A673 (cell line): ENCODE measurements around the gene LGALS7B. TPM values are rescaled to one million over a fixed set of nuclear protein-coding genes. Genes with fewer than 3 reads are reported as not detected.

ENCODE experiments used
- BruUV-seq: library from RNA; stranded (reverse); fragments of 400-500 nt; replicated peaks from 2 replicates; lab custom pipeline; 2021; lab: Mats Ljungman, UMichigan
- CTCF ChIA-PET: fragments of 300-600 bp; sonication (Branson Sonifier 250); formaldehyde crosslinking; loops from one replicate; lab custom pipeline; 2022; ENCODE audit warnings: antibody characterized with exemption; lab: Charles Lee
- POLR2A ChIA-PET: fragments of 300-600 bp; sonication (Branson Sonifier 250); formaldehyde crosslinking; loops from one replicate; lab custom pipeline; 2022; ENCODE audit warnings: antibody characterized with exemption; ENCODE audit not compliant: low non-redundant PET; lab: Charles Lee
- DNase-seq: peaks from one replicate; pipeline ENCODE4 v3.0.0-alpha.2; 2015; ENCODE audit warnings: low spot score
- H3K27ac ChIP-seq: fragments of 200-600 bp; sonication (generic); 2 replicates; pipeline ENCODE4 v1.5.1; 2016; ENCODE audit warnings: mixed run types, low read depth, mild to moderate bottlenecking, mixed read lengths, antibody characterized with exemption, low read length; ENCODE audit not compliant: poor library complexity, severe bottlenecking
- H3K27me3 ChIP-seq: fragments of 200-600 bp; sonication (generic); replicated peaks from 2 replicates; pipeline ENCODE4 v1.6.1; 2017; ENCODE audit warnings: mixed run types, low read depth, mild to moderate bottlenecking, mixed read lengths, antibody characterized with exemption, low read length; ENCODE audit not compliant: insufficient read depth, poor library complexity
- H3K36me3 ChIP-seq: fragments of 200-600 bp; sonication (generic); 2 replicates; pipeline ENCODE4 v1.6.1; 2016; ENCODE audit warnings: mixed run types, mild to moderate bottlenecking, mixed read lengths, antibody characterized with exemption, low read length; ENCODE audit not compliant: insufficient read depth, poor library complexity, severe bottlenecking
- H3K4me1 ChIP-seq: fragments of 200-600 bp; sonication (generic); 2 replicates; pipeline ENCODE4 v1.6.1; 2017; ENCODE audit warnings: mixed run types, mild to moderate bottlenecking, mixed read lengths, antibody characterized with exemption, low read length; ENCODE audit not compliant: insufficient read depth, poor library complexity, severe bottlenecking
- H3K4me3 ChIP-seq: fragments of 200-600 bp; sonication (generic); 2 replicates; pipeline ENCODE4 v1.5.1; 2016; ENCODE audit warnings: low read depth, mixed run types, mild to moderate bottlenecking, mixed read lengths, low read length; ENCODE audit not compliant: poor library complexity, severe bottlenecking
- H3K9me3 ChIP-seq: fragments of 200-600 bp; sonication (generic); 2 replicates; pipeline ENCODE4 v1.6.1; 2016; ENCODE audit warnings: mixed run types, low read depth, mild to moderate bottlenecking, mixed read lengths, antibody characterized with exemption, low read length; ENCODE audit not compliant: poor library complexity, severe bottlenecking
- CTCF ChIP-seq: fragments of 300-800, 200-600 bp; sonication (generic); conservative IDR thresholded peaks from 2 replicates; pipeline ENCODE4 v1.5.1; 2017; ENCODE audit warnings: low read depth, mild to moderate bottlenecking, antibody characterized with exemption, low read length, moderate library complexity, mixed read lengths
- EZH2 ChIP-seq: fragments of 200-600 bp; sonication (generic); IDR thresholded peaks from 2 replicates; pipeline ENCODE4 v1.6.1; 2017; ENCODE audit warnings: borderline replicate concordance, low read depth, mild to moderate bottlenecking, mixed read lengths, antibody characterized with exemption, low read length; ENCODE audit not compliant: poor library complexity, severe bottlenecking
- intact Hi-C: fragments of 100-400 bp; cut with micrococcal nuclease; formaldehyde crosslinking; loops from one replicate; pipeline ENCODE4 v1.10.0; 2022; ENCODE audit not compliant: unreplicated experiment
- total RNA-seq: library from RNA; stranded (reverse); gene quantifications from 2 replicates; pipeline ENCODE4 v1.2.3, GENCODE V29; 2021

The LGALS7B gene
- total RNA-seq, 1 experiment from 2014 or later = not detected

GRCh38 chr19:38740932-38741331, 48.1 kb upstream of the LGALS7B start:
- Histone ChIP-seq H3K4me3 (no peak overlapping the region), H3K27ac (no peak overlapping the region), H3K9me3 (no peaks in the 10 kb centered on the region), H3K4me1 (peaks cover 8% of the 10 kb centered on the region), H3K27me3 (no peaks in the 10 kb centered on the region), H3K36me3 (no peaks in the 10 kb centered on the region)
- no peak for TF ChIP-seq CTCF
- TF ChIP-seq EZH2 = no peak
- intact Hi-C loops = no loop called here
- no peak for DNase-seq
- POLR2A ChIA-PET = no interaction called here
- no TSS peak for BruUV-seq
- CTCF ChIA-PET = no interaction called here

GRCh38 chr19:38741670-38742069, 47.3 kb upstream of the LGALS7B start:
- H3K27ac ChIP-seq = no peak overlapping the region
- CTCF ChIA-PET = no interaction called here
- no peak overlapping the region for H3K4me3 ChIP-seq
- intact Hi-C loops = no loop called here
- DNase-seq = no peak
- no peaks in the 10 kb centered on the region for H3K9me3 ChIP-seq
- no peaks in the 10 kb centered on the region for H3K27me3 ChIP-seq
- POLR2A ChIA-PET = no interaction called here
- no peaks in the 10 kb centered on the region for H3K36me3 ChIP-seq
- peaks cover under 1% of the 10 kb centered on the region for H3K4me1 ChIP-seq
- no TSS peak for BruUV-seq
- TF ChIP-seq EZH2 (no peak), CTCF (no peak)

- Histone ChIP-seq H3K27ac (no peak overlapping the region), H3K27me3 (no peaks in the 10 kb centered on the region), H3K9me3 (no peaks in the 10 kb centered on the region), H3K36me3 (no peaks in the 10 kb centered on the region), H3K4me3 (no peak overlapping the region), H3K4me1 (no peaks in the 10 kb centered on the region)
- TF ChIP-seq EZH2 (no peak), CTCF (no peak)
- CTCF ChIA-PET = no interaction called here
- POLR2A ChIA-PET = no interaction called here
- no TSS peak for BruUV-seq
- intact Hi-C loops = no loop called here
- no peak for DNase-seq
Measured at GRCh38 chr19:38742296-38742695, 46.7 kb upstream of the LGALS7B start.
